ENCODE measurements around the gene TAS2R31. TPM values are rescaled to one million over a fixed set of nuclear protein-coding genes. Genes with fewer than 3 reads are reported as not detected.

TAS2R31 gene
- total RNA-seq, 1 donor from 2014 or later: 1.7 TPM

- Mint-ChIP-seq H3K4me3 (ENCODE audit: unreplicated experiment) (no peak overlapping the region), H3K36me3 (ENCODE audit: low read depth) (peaks cover 19% of the 10 kb centered on the region), H3K9me3 (ENCODE audit: low read depth) (peaks cover 11% of the 10 kb centered on the region), H3K27me3 (ENCODE audit: low read depth) (no peaks in the 10 kb centered on the region), H3K27ac (ENCODE audit: unreplicated experiment) (no peak overlapping the region), H3K4me1 (ENCODE audit: low read depth) (no peaks in the 10 kb centered on the region)
- no peak for TF ChIP-seq CTCF (IDR thresholded peaks at IDR 0.05)
- no peak for DNase-seq (ENCODE audit: low spot score)
Measured at GRCh38 chr12:10994307-10994706, 36.9 kb downstream of the TAS2R31 start.

DNA sequence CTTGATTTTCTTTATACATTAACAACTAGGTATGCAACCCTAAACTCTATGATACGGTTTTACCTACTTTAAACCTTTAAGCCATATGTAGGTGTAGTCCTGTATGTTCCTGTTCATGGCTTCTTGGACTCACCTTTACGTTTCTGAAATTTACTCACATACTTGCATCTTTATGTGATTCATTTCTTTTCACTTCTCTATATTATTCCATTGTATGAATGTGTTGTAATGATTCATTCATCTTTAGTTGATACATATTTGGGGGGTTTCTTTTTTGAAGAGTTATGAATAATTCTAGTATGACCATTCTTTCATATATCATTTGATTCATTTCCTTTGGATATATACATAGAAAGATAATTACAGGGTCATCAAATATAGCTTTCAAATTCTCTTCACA, 42.1 kb downstream of the TAS2R31 start:
- no peak for TF ChIP-seq CTCF (IDR thresholded peaks at IDR 0.05)
- H3K4me1 Mint-ChIP-seq (ENCODE audit: low read depth): no peaks in the 10 kb centered on the region
- peaks cover 13% of the 10 kb centered on the region for H3K36me3 Mint-ChIP-seq (ENCODE audit: low read depth)
- no peak for DNase-seq (ENCODE audit: low spot score)
- H3K9me3 Mint-ChIP-seq (ENCODE audit: low read depth): peaks cover 13% of the 10 kb centered on the region
- H3K27me3 Mint-ChIP-seq (ENCODE audit: low read depth): no peaks in the 10 kb centered on the region
- H3K4me3 Mint-ChIP-seq (ENCODE audit: unreplicated experiment): no peak overlapping the region
- no peak overlapping the region for H3K27ac Mint-ChIP-seq (ENCODE audit: unreplicated experiment)

DNA sequence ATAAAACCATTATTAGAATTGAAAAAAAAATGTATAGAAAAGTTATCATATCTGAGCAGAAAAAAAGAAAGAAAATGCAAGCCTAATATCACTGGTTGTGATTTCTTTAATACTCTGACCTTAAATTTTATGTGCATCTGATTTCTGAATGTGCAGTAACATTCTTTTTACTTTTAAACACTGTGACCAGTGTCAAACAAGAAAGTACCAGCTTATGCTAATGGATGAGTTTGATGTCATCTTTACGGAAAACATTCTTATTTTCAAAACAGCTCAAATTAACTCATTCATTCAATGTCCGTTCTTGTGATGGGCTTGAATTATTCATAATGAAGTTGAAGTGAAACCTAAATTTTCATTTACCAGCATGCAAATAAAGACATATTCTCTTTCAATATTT, 44.4 kb downstream of the TAS2R31 start, which contains the start of gene TAS2R50:
Gene TAS2R50 (minus strand): TSS at position 101 of the 400 bp plus-strand sequence. CDS start 52 bp downstream, at position 49.
- no peaks in the 10 kb centered on the region for H3K27me3 Mint-ChIP-seq (ENCODE audit: low read depth)
- H3K27ac Mint-ChIP-seq (ENCODE audit: unreplicated experiment): no peak within 1 kb of the TSS
- peaks cover 15% of the 10 kb centered on the region for H3K36me3 Mint-ChIP-seq (ENCODE audit: low read depth)

DNA sequence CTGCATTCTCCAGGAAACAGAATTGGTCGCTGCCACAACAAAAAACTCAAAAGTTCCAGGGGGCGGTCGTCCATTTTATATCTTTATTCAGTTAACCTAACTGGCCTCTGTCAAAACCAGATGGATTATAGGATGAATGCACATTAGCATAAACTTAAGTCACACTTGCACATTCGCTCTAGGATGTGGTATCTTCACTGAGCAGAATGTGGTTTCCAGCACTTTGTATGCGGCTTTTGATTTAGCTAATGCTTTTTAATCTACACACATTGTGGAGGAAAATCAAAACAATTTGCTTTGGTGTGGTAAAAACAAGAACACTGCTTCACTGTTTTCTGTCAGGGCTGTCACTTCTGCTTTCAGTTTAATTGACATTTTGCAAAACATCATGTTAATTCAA, 49.0 kb downstream of the TAS2R31 start:
- H3K9me3 Mint-ChIP-seq (ENCODE audit: low read depth): peaks cover 8% of the 10 kb centered on the region
- H3K27me3 Mint-ChIP-seq (ENCODE audit: low read depth): no peaks in the 10 kb centered on the region
- TF ChIP-seq CTCF (IDR thresholded peaks at IDR 0.05): no peak
- H3K27ac Mint-ChIP-seq (ENCODE audit: unreplicated experiment): no peak overlapping the region
- no peak for DNase-seq (ENCODE audit: low spot score)
- no peak overlapping the region for H3K4me3 Mint-ChIP-seq (ENCODE audit: unreplicated experiment)
- peaks cover 2% of the 10 kb centered on the region for H3K36me3 Mint-ChIP-seq (ENCODE audit: low read depth)
- H3K4me1 Mint-ChIP-seq (ENCODE audit: low read depth): no peaks in the 10 kb centered on the region

More for the DNA sequence above, 44.4 kb downstream of the TAS2R31 start, which contains the start of gene TAS2R50:
- Mint-ChIP-seq H3K9me3 (ENCODE audit: low read depth) (peaks cover 13% of the 10 kb centered on the region), H3K4me3 (ENCODE audit: unreplicated experiment) (no peak within 1 kb of the TSS), H3K4me1 (ENCODE audit: low read depth) (no peaks in the 10 kb centered on the region)
- no peak for DNase-seq (ENCODE audit: low spot score)
- TF ChIP-seq CTCF (IDR thresholded peaks at IDR 0.05): no peak

Other genes starting within 250 kb of the TAS2R31 start
- gene TAS2R7, start 228.8 kb downstream of the TAS2R31 start, total RNA-seq: not detected in 3 replicates
- not detected in 3 replicates for gene TAS2R8, start 224.1 kb downstream of the TAS2R31 start, total RNA-seq
- gene TAS2R9, start 221.2 kb downstream of the TAS2R31 start, total RNA-seq: 0.53 TPM in 1 of 3 replicates, not detected in the others
- gene TAS2R10, start 205.0 kb downstream of the TAS2R31 start, total RNA-seq: 0.46 to 1.1 TPM (median 0.47 TPM) in 3 replicates
- 2.3 to 3.9 TPM (median 3.6 TPM) in 3 replicates for gene PRR4, start 181.9 kb downstream of the TAS2R31 start, total RNA-seq
- gene PRH1, start 147.2 kb downstream of the TAS2R31 start, total RNA-seq: 7.2 to 13.6 TPM (median 12.1 TPM) in 3 replicates
- gene TAS2R13, start 121.8 kb downstream of the TAS2R31 start, total RNA-seq: 0.49 to 2.5 TPM (median 0.85 TPM) in 3 replicates
- gene PRH2, start 102.2 kb downstream of the TAS2R31 start, total RNA-seq: not detected in 3 replicates
- gene TAS2R14, start 92.1 kb downstream of the TAS2R31 start, total RNA-seq: 2.4 to 4.0 TPM (median 2.6 TPM) in 3 replicates
- 0.46 to 1.8 TPM (median 0.95 TPM) in 3 replicates for gene TAS2R50, start 44.5 kb downstream of the TAS2R31 start, total RNA-seq
- 0.49 to 2.6 TPM (median 0.82 TPM) in 3 replicates for gene TAS2R20, start 33.1 kb downstream of the TAS2R31 start, total RNA-seq
- 1.4 to 2.2 TPM (median 1.9 TPM) in 3 replicates for gene TAS2R19, start 8.8 kb downstream of the TAS2R31 start, total RNA-seq
- gene TAS2R46, start 30.9 kb upstream of the TAS2R31 start, total RNA-seq: 0.51 to 1.1 TPM (median 0.70 TPM) in 3 replicates
- gene TAS2R43, start 60.9 kb upstream of the TAS2R31 start, total RNA-seq: 0.22 to 0.44 TPM in 2 of 3 replicates, not detected in the other
- gene TAS2R30, start 103.2 kb upstream of the TAS2R31 start, total RNA-seq: 1.1 to 2.8 TPM (median 1.2 TPM) in 3 replicates
- 11.8 to 15.8 TPM (median 12.2 TPM) in 3 replicates for gene SMIM10L1, start 139.8 kb upstream of the TAS2R31 start, total RNA-seq
- gene TAS2R42, start 155.5 kb upstream of the TAS2R31 start, total RNA-seq: not detected in 3 replicates
- gene PRB3, start 238.3 kb upstream of the TAS2R31 start, total RNA-seq: not detected in 3 replicates